LNCaP clone FGC (cell line): ENCODE measurements around the gene CCDC167.

Experiments used
- DNase-seq: peaks from one replicate; pipeline ENCODE4 v3.0.0-alpha.2; 2011; ENCODE audit warnings: low read depth
- H3K4me3 ChIP-seq: 2 replicates; pipeline ENCODE4 v1.5.1; 2011; ENCODE audit warnings: mild to moderate bottlenecking, low read depth, low read length, control low read depth
- CTCF ChIP-seq: IDR thresholded peaks from 2 replicates; pipeline ENCODE4 v1.5.1; 2012; ENCODE audit warnings: mild to moderate bottlenecking; ENCODE audit not compliant: control insufficient read depth, insufficient read depth; ENCODE audit errors: extremely low read depth

CCDC167 gene

GRCh38 chr6:37485291-37485702 is 14.4 kb downstream of the CCDC167 start:
- DNase-seq: no peak
- H3K4me3 ChIP-seq: no peak overlapping the region
- TF ChIP-seq CTCF: peak; percentile 27; the same call in 1 of the 2 replicates

GRCh38 chr6:37484786-37485170 is 14.9 kb downstream of the CCDC167 start:
- no peak overlapping the region for H3K4me3 ChIP-seq
- no peak for DNase-seq
- TF ChIP-seq CTCF: no peak

- H3K4me3 ChIP-seq: no peak overlapping the region
- peak; percentile 99 for TF ChIP-seq CTCF
- no peak for DNase-seq
Measured at GRCh38 chr6:37483917-37484785, 15.5 kb downstream of the CCDC167 start.

- H3K4me3 ChIP-seq: no peak overlapping the region
- no peak for DNase-seq
- TF ChIP-seq CTCF: no peak
Measured at GRCh38 chr6:37483252-37483901, 16.3 kb downstream of the CCDC167 start.

GRCh38 chr6:37482606-37483251 is 17.0 kb downstream of the CCDC167 start:
- TF ChIP-seq CTCF: no peak
- no peak for DNase-seq
- H3K4me3 ChIP-seq: no peak overlapping the region

- TF ChIP-seq CTCF: no peak
- DNase-seq: no peak
- H3K4me3 ChIP-seq: no peak overlapping the region
Measured at GRCh38 chr6:37481711-37482605, 17.7 kb downstream of the CCDC167 start.
